Gastroesophageal sphincter (tissue), 3 donors: ENCODE data around the gene CATSPER3.

Experiments used
- POLR2A ChIP-seq, 2 donors: fragments of 450-650 bp; IDR thresholded peaks; one replicate each; pipeline ENCODE4 v1.6.1; 2017; ENCODE audit warnings: antibody characterized with exemption in 2 of 2, mild to moderate bottlenecking in 2 of 2, moderate library complexity in 1 of 2
- POLR2AphosphoS5 ChIP-seq: sonication (generic); formaldehyde crosslinking; IDR thresholded peaks from one replicate; pipeline ENCODE4 v1.6.1; 2017; ENCODE audit warnings: antibody characterized with exemption
- TF ChIP-seq, protein P1 (sequence below), 4 experiments: fragments of 200-600 bp in 2 of 4; fragments of 450-650 bp in 2 of 4; sonication (generic) in 1 of 4; IDR thresholded peaks; one replicate each; pipeline ENCODE4 v1.5.1; 2017 to 2019; ENCODE audit warnings: antibody characterized with exemption in 4 of 4, mild to moderate bottlenecking in 2 of 4, moderate library complexity in 2 of 4

DNA sequence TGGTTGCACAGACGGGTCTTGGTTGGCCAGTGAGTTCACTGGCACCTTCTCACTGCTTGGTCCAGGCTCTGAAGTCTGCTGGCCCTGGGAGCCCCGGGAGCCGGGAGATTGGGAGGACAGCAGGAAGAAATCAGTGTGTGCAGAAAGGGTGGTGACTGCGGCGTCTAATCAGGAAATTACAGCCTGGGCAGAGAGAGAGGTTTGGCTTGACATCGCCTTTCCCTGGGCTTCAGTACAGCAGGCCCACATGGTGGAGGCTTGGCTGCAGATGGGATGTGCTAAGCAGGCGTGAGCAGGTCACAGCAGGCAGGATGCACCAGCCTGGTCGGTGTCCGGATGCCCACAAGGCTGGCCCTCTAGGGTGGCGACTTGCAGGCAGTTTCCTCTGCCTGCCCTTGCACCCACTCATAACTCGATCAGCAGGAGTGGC, 49.2 kb downstream of the CATSPER3 start:
- TF ChIP-seq, protein P1, sequence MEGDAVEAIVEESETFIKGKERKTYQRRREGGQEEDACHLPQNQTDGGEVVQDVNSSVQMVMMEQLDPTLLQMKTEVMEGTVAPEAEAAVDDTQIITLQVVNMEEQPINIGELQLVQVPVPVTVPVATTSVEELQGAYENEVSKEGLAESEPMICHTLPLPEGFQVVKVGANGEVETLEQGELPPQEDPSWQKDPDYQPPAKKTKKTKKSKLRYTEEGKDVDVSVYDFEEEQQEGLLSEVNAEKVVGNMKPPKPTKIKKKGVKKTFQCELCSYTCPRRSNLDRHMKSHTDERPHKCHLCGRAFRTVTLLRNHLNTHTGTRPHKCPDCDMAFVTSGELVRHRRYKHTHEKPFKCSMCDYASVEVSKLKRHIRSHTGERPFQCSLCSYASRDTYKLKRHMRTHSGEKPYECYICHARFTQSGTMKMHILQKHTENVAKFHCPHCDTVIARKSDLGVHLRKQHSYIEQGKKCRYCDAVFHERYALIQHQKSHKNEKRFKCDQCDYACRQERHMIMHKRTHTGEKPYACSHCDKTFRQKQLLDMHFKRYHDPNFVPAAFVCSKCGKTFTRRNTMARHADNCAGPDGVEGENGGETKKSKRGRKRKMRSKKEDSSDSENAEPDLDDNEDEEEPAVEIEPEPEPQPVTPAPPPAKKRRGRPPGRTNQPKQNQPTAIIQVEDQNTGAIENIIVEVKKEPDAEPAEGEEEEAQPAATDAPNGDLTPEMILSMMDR (IDR thresholded peaks at IDR 0.05), result no peak
- TF ChIP-seq POLR2A (IDR thresholded peaks at IDR 0.05) (no peak), POLR2AphosphoS5 (no peak)
